Activated T-helper 1 cell treated with anti-CD3 and anti-CD28 coated beads, Interleukin-12 subunit alpha, Interleukin-12 subunit beta, Interleukin-2, Interleukin-4 antibody, amounts not matched to agents 30 ng/mL and 10 ng/mL and 1 ng/mL, durations not matched to agents 14 hours and 24 hours and 36 hours (primary cell): ENCODE results near the gene IL17C. TPM values are rescaled to one million over a fixed set of nuclear protein-coding genes. Genes with fewer than 3 reads are reported as not detected.

Experiments
- DNase-seq: peaks from one replicate; pipeline ENCODE4 v3.0.0; 2021; ENCODE audit warnings: low spot score
- H3K27ac Mint-ChIP-seq: one replicate; pipeline ENCODE4 v1.8.0; 2021; ENCODE audit warnings: mild to moderate bottlenecking, mixed read lengths
- H3K27me3 Mint-ChIP-seq: one replicate; pipeline ENCODE4 v1.8.0; 2022; ENCODE audit warnings: mild to moderate bottlenecking, moderate library complexity, mixed read lengths; ENCODE audit not compliant: insufficient read depth
- H3K36me3 Mint-ChIP-seq: one replicate; pipeline ENCODE4 v1.8.0; 2021; ENCODE audit warnings: low read depth, mixed read lengths
- H3K4me1 Mint-ChIP-seq: one replicate; pipeline ENCODE4 v1.8.0; 2021; ENCODE audit warnings: low read depth, mixed read lengths
- H3K4me3 Mint-ChIP-seq: one replicate; pipeline ENCODE4 v1.8.0; 2021; ENCODE audit warnings: mild to moderate bottlenecking, moderate library complexity, mixed read lengths
- H3K9me3 Mint-ChIP-seq: one replicate; pipeline ENCODE4 v1.8.0; 2021; ENCODE audit warnings: mixed read lengths
- intact Hi-C: fragments of 100-400 bp; cut with micrococcal nuclease; formaldehyde crosslinking; loops from one replicate; pipeline ENCODE4 v1.15.1; 2024
- total RNA-seq: library from RNA; stranded (reverse); gene quantifications from 2 replicates; pipeline ENCODE4 v1.2.3, GENCODE V29; 2022

The IL17C gene
- total RNA-seq, 1 donor from 2014 or later: not detected

GRCh38 chr16:88624481-88624880, 13.9 kb upstream of the IL17C start:
- H3K27me3 Mint-ChIP-seq: no peaks in the 10 kb centered on the region
- peaks cover 13% of the 10 kb centered on the region for H3K4me1 Mint-ChIP-seq
- H3K9me3 Mint-ChIP-seq: no peaks in the 10 kb centered on the region
- no peak for DNase-seq
- intact Hi-C loops: no loop called here
- H3K27ac Mint-ChIP-seq: no peak overlapping the region
- peaks cover 19% of the 10 kb centered on the region for H3K36me3 Mint-ChIP-seq
- H3K4me3 Mint-ChIP-seq: no peak overlapping the region

DNA sequence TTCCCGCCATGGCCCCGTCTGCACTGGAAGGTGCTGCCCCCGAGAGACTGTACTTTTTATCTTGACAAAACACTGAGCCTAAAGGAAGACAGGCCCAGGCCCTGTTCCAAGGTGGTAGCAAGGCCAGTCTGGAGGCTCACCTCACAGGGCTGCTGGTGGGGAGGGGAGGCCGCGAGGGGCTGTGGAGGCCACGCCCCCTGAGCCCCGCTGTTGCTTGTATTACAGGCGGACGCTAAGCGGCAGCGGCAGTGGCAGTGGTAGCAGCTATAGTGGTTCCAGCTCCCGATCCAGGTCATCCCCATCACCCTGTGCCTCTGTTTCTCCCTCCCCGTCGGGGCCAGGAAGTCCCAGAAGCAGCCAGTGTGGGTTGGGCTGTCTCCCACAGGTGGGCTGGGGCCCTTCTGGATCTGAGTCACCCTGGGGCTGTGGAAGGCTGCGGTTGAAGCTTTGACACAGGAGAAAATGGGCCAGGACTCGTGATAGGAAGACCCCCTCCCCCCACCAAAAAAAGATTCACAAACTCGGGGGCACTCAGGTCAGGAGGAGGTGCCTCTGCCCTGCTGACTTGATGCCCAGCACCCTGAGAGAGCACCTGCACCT, 13.3 kb upstream of the IL17C start:
- no peak for DNase-seq
- H3K27ac Mint-ChIP-seq: no peak overlapping the region
- H3K9me3 Mint-ChIP-seq: no peaks in the 10 kb centered on the region
- no peak overlapping the region for H3K4me3 Mint-ChIP-seq
- H3K4me1 Mint-ChIP-seq: peaks cover 7% of the 10 kb centered on the region
- peaks cover 21% of the 10 kb centered on the region for H3K36me3 Mint-ChIP-seq
- intact Hi-C loops: no loop called here
- H3K27me3 Mint-ChIP-seq: no peaks in the 10 kb centered on the region

DNA sequence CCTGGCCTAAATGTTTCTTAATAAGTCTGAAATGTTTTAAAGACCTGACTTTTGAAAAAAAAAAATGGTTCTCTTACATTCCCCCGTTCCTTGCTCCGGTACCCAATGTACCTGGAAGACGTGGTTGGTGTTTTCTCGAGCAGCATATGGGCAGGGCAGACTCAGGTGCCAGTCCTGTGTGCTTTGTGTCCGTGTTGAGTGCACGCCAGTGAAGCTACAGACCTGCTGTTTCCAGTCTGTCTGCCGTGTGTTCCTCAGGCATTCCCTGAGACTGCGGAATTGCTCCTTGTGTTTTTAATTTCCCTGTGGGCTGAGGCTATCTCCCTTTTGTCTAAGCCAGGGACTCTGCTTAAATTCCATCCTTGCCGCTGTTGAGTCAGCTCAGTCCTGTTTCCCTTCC, 11.7 kb upstream of the IL17C start:
- intact Hi-C loops: no loop called here
- Mint-ChIP-seq H3K27me3 (no peaks in the 10 kb centered on the region), H3K4me1 (no peaks in the 10 kb centered on the region), H3K27ac (no peak overlapping the region), H3K36me3 (peaks cover 26% of the 10 kb centered on the region), H3K4me3 (no peak overlapping the region), H3K9me3 (no peaks in the 10 kb centered on the region)
- DNase-seq: no peak

DNA sequence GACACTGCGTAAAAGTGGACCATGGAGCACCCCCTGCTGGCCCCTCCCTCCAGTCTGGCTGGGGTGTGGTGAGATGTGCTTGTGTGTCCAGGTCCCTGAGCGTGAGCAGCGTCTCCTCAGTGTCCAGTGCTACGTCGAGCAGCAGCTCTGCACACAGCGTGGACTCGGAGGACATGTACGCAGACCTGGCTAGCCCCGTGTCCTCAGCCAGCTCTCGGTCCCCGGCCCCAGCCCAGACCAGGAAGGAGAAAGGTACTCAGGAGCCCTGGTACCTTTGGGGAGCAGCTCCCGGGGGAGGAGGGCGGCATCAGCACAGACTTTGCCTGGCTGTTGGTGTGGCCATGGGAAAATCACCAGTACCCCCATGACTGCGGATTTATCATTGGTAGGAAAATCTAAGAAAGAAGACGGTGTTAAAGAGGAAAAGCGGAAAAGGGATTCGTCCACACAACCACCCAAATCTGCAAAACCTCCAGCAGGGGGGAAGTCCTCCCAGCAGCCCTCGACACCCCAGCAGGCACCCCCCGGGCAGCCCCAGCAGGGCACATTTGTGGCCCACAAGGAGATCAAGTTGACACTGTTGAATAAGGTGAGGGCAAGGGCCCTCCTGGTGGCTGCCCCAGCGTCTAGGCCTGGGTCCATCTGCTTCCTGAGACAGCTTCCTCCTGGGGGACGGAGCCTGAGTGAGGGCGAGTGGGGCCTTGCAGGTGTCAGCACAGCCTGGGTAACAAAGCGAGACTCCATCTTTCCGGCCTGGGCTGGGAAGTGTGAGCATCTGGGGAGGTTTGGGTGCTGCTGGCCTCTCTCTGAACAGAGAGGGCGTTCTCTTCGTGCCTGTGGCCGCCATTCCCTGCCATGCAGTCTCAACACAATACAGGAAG, 10.6 kb upstream of the IL17C start:
- peak overlapping the region; percentile 12 for H3K27ac Mint-ChIP-seq
- no peaks in the 10 kb centered on the region for H3K27me3 Mint-ChIP-seq
- no peaks in the 10 kb centered on the region for H3K9me3 Mint-ChIP-seq
- no peak for DNase-seq
- H3K4me1 Mint-ChIP-seq: no peaks in the 10 kb centered on the region
- H3K36me3 Mint-ChIP-seq: peaks cover 28% of the 10 kb centered on the region
- intact Hi-C loops: no loop called here
- no peak overlapping the region for H3K4me3 Mint-ChIP-seq

- no peaks in the 10 kb centered on the region for H3K27me3 Mint-ChIP-seq
- H3K4me1 Mint-ChIP-seq: no peaks in the 10 kb centered on the region
- H3K36me3 Mint-ChIP-seq: peaks cover 24% of the 10 kb centered on the region
- DNase-seq: no peak
- no peaks in the 10 kb centered on the region for H3K9me3 Mint-ChIP-seq
- H3K27ac Mint-ChIP-seq: no peak overlapping the region
- no peak overlapping the region for H3K4me3 Mint-ChIP-seq
- intact Hi-C loops: no loop called here
Observed at GRCh38 chr16:88628512-88628974, 9.8 kb upstream of the IL17C start.

DNA sequence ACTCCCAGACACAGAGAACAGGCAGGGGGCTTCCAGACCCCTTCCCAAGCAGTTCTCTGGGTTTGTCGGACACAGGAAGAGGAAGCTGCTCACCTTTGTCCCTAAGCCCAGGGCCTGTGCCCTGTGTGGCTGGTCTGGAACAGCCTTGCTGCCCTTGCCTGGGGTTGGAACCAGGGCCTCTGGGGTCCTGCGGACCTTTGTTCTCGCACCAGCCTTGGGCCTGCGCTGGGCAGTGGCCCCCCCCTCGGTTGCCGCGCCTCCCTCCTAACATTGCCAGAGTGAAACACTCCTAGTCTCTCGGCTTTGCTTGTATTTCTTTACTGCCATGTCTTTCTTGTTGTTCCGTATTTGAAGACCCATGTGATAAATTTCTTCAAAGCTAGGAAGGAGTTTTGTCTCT, 8.5 kb upstream of the IL17C start:
- Mint-ChIP-seq H3K27ac (no peak overlapping the region), H3K36me3 (peaks cover 21% of the 10 kb centered on the region)

GRCh38 chr16:88630433-88630832, 7.9 kb upstream of the IL17C start:
- peaks cover 23% of the 10 kb centered on the region for H3K36me3 Mint-ChIP-seq
- intact Hi-C loops: loop anchor here (5.0 kb wide), 1 partner anchor 152 kb away; no protein-coding TSS in a partner anchor
- no peak overlapping the region for H3K27ac Mint-ChIP-seq
- H3K4me1 Mint-ChIP-seq: no peaks in the 10 kb centered on the region
- H3K9me3 Mint-ChIP-seq: no peaks in the 10 kb centered on the region
- H3K4me3 Mint-ChIP-seq: no peak overlapping the region
- DNase-seq: no peak
- H3K27me3 Mint-ChIP-seq: no peaks in the 10 kb centered on the region

More for the DNA sequence above, 8.5 kb upstream of the IL17C start:
- H3K4me3 Mint-ChIP-seq: no peak overlapping the region
- no peaks in the 10 kb centered on the region for H3K9me3 Mint-ChIP-seq
- no peaks in the 10 kb centered on the region for H3K4me1 Mint-ChIP-seq
- intact Hi-C loops: loop anchor here (5.0 kb wide), 1 partner anchor 152 kb away; no protein-coding TSS in a partner anchor
- no peaks in the 10 kb centered on the region for H3K27me3 Mint-ChIP-seq
- no peak for DNase-seq

GRCh38 chr16:88630941-88631340, 7.4 kb upstream of the IL17C start:
- Mint-ChIP-seq H3K27me3 (no peaks in the 10 kb centered on the region), H3K9me3 (no peaks in the 10 kb centered on the region), H3K36me3 (peaks cover 23% of the 10 kb centered on the region), H3K4me1 (peaks cover 2% of the 10 kb centered on the region), H3K4me3 (no peak overlapping the region), H3K27ac (no peak overlapping the region)
- no peak for DNase-seq
- intact Hi-C loops: loop anchor here (5.0 kb wide), 1 partner anchor 151 kb away; no protein-coding TSS in a partner anchor

DNA sequence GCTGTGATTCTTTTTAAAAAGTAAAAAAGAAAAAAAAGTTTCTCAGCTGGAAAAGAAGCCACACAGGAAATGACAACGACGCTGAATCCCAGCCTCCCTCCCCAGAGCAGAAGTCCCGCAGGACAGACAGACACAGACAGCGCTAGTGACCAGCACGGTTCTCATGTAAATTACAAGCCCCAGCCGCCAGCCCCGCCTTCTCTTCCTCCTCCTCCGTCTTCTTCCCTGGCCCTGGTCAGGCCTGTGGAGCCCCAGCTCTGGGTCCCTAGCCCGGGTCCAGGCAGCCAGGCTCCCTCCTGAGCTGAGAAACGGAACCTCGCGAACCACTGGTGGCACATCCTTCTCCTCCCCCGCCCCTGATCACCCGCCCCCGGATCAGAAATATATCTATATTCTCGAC, 7.0 kb upstream of the IL17C start:
- H3K27ac Mint-ChIP-seq: no peak overlapping the region
- no peaks in the 10 kb centered on the region for H3K9me3 Mint-ChIP-seq
- DNase-seq: no peak
- H3K4me1 Mint-ChIP-seq: peaks cover 6% of the 10 kb centered on the region
- H3K27me3 Mint-ChIP-seq: no peaks in the 10 kb centered on the region
- no peak overlapping the region for H3K4me3 Mint-ChIP-seq
- intact Hi-C loops: loop anchor here (5.0 kb wide), 1 partner anchor 151 kb away; no protein-coding TSS in a partner anchor
- H3K36me3 Mint-ChIP-seq: peaks cover 23% of the 10 kb centered on the region

- intact Hi-C loops: loop anchor here (5.0 kb wide), 1 partner anchor 150 kb away; no protein-coding TSS in a partner anchor
- Mint-ChIP-seq H3K4me3 (no peak overlapping the region), H3K27ac (no peak overlapping the region), H3K27me3 (peaks cover 2% of the 10 kb centered on the region), H3K4me1 (peaks cover 8% of the 10 kb centered on the region), H3K9me3 (no peaks in the 10 kb centered on the region), H3K36me3 (peaks cover 20% of the 10 kb centered on the region)
- DNase-seq: no peak
Observed at GRCh38 chr16:88631920-88632586, 6.3 kb upstream of the IL17C start.

DNA sequence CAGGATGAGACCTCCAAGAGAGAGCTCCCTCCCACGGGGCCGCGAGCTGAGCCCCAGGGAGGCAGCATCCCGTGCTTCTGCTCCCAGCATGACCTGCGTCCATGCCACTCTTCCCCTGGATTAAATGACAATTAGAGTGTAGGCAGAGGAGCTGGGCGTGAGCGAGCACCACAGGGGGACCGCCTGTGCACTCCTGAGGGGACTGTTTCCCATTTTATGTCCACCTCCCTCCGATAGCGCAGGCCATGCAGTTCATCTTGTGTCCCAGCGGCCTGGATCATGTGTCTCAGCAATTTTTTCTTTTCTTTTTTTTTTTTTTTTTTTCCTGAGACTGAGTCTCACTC, 5.8 kb upstream of the IL17C start:
- no peaks in the 10 kb centered on the region for H3K9me3 Mint-ChIP-seq
- intact Hi-C loops: loop anchor here (5.0 kb wide), 1 partner anchor 150 kb away; no protein-coding TSS in a partner anchor
- peaks cover 13% of the 10 kb centered on the region for H3K4me1 Mint-ChIP-seq
- no peak for DNase-seq
- peaks cover 6% of the 10 kb centered on the region for H3K27me3 Mint-ChIP-seq
- H3K27ac Mint-ChIP-seq: no peak overlapping the region
- no peak overlapping the region for H3K4me3 Mint-ChIP-seq
- H3K36me3 Mint-ChIP-seq: peaks cover 15% of the 10 kb centered on the region

DNA sequence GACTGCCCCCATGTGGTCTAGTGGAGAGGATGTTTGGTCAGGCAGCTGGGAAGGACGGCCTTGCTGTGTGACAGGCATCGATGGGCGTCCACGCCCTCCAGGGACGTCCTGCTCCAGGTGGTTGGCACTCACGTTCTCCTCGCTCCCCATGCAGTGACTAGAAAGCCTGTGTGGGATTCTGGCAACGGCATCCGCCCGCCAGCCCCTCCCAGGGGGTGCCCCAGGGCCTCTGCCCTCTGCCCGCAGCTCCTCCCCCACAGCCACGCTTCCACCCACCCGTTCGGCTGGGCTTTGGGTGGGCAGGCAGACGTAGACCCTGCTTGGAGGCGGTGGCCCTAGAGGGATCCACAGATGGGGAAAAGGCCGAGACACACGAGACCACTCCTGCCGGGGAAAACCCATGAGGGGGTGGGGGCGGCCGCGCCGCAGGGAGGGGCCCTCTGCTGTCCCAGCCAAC, 4.7 kb upstream of the IL17C start:
- intact Hi-C loops: loop anchor here (1.0 to 5.0 kb wide), 2 partner anchors 18 to 149 kb away; partner anchors contain the start of gene CYBA
- peaks cover 21% of the 10 kb centered on the region for H3K4me1 Mint-ChIP-seq
- H3K36me3 Mint-ChIP-seq: peaks cover 16% of the 10 kb centered on the region
- H3K4me3 Mint-ChIP-seq: peak overlapping the region; percentile 64
- H3K27me3 Mint-ChIP-seq: peaks cover 17% of the 10 kb centered on the region
- H3K9me3 Mint-ChIP-seq: no peaks in the 10 kb centered on the region
- no peak overlapping the region for H3K27ac Mint-ChIP-seq
- DNase-seq: peak; percentile 17
